ENCODE results near the gene TIMP2.

- TF ChIP-seq CTCF (IDR thresholded peaks at IDR 0.05) (no peak), POLR2A (IDR thresholded peaks at IDR 0.05) (no peak), EP300 (IDR thresholded peaks at IDR 0.05; ENCODE audit: low read depth) (no peak)
Measured at GRCh38 chr17:78859051-78859450, 66.1 kb downstream of the TIMP2 start.
